Right lung (tissue), 5 donors: Measurements from ENCODE around the gene WTAP. TPM values are rescaled to one million over a fixed set of nuclear protein-coding genes. Genes with fewer than 3 reads are reported as not detected.
A peak's percentile ranks its signal among the peaks of the same experiment; 100 is the strongest.
"Not testable (repeated sequence)": the region's sequence is repeated elsewhere in the genome, so short reads cannot be mapped to it uniquely, and the experiment has no call there.

Source experiments
- DNase-seq, 2 donors: peaks; one replicate each; pipeline ENCODE4 v3.0.0-alpha.2; 2013
- polyA plus RNA-seq, 5 donors: library from polyadenylated mRNA; unstranded; fragments of 120-200 nt; gene quantifications; one replicate each; pipeline versions ENCODE4 v1.2.1 to v1.2.3, GENCODE V29; 2013; ENCODE audit warnings: inconsistent platforms in 1 of 5, low replicate concordance in 1 of 5; ENCODE audit not compliant: insufficient read length in 5 of 5, insufficient read depth in 1 of 5

WTAP gene
- polyA plus RNA-seq, 5 donors = 106 to 145 (median 125) TPM

GRCh38 chr6:159692303-159693127, 34.8 kb upstream of the WTAP start:
- peak; percentile 45 to 51 for DNase-seq

DNA sequence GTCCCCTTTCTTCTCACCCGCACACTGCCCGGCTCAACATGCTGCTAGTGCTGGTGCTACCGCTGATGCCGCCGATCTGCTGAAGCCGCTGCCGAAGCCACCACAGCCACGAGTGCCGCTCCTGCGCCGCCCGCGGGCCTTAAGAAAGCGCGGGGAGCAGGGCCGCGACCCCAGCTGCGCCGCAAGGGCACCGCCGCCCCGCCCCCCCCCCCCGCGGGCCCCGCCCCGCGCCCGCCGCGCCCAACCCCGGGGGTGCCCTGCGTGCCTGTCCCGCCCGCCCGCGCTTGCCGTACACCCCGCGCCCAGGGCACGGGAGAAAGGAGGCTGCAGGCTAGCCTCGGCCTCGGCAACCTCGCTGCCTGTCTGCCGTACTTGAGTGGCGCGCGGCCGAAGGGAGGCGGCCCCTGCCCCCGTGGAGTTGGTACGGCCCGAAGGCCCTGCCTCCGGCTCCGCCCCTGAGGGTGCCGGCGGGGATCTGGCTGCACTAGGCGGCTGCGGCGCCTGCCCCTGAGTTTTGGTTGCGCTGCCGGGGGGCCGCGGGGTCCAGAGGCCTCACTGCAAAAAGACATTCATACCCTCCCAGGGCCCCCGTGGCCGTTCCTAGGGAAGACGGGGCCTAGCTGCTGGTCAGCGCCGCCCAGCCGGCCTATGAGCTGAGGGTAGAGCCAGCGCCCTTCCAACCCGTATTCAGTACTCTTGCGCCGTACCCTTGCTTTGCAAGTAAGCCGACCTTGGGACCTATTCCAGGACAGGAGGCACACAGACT, 34.0 kb upstream of the WTAP start, which contains the start of gene SOD2:
Gene SOD2, minus strand, starts transcription at position 114 of the 766 bp plus-strand sequence. Its CDS starts 74 bp downstream, at position 40.
- peak; percentile 83 to 89 for DNase-seq

GRCh38 chr6:159693894-159694545, 33.3 kb upstream of the WTAP start:
- no peak for DNase-seq

- DNase-seq = no peak
These were observed 31.3 kb upstream of the WTAP start for GRCh38 chr6:159695984-159696383.

DNA sequence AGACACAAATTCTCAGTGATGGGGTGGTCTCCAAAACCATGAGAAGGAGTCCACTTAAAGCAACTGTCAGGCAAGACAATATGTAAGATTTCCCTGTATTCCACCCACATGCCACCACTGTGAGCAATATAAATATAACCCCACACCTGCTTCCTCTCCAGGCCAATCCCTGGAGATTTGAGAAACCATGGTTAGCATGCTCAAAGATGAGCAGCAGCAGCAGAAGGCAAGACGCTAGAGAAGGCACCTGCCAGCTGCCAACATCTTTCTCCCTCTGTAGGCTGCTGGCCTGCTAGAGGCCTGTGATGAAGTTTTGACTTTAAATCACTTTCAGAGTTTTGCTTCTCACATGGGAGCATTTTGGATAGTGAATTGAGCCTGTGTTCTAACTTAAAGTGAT, 26.3 kb upstream of the WTAP start:
- no peak for DNase-seq

DNA sequence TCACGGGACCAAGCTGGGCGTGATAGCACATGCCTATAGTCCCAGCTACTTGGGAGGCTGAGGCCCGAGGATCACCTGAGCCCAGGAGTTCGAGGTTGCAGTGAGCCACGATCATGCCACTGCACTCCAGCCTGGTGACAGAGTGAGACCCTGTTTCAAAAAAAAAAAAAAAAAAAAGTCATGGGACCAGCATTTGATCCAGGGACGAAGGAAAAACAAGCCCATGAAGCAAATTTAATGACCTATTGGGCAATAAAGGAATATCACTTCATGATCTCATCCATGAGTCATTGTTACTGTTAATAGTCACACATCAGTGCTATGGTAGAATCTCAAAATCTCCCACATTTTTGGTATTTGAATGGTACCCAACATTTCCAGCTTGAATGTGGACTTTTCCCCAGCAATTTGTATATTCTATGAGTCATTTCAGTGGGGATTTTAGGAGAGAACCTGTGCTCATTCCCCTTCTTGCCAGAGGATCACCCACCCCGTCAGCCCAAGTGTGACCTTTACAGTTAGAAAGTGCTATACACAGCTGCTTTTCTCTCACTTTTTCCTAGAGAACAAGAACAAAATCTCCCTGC, 25.8 kb upstream of the WTAP start:
- DNase-seq = no peak

- DNase-seq = not testable (repeated sequence)
These were observed 16.7 kb upstream of the WTAP start for GRCh38 chr6:159710603-159711002.

GRCh38 chr6:159712389-159712788, 14.9 kb upstream of the WTAP start:
- DNase-seq = not testable (repeated sequence)

DNA sequence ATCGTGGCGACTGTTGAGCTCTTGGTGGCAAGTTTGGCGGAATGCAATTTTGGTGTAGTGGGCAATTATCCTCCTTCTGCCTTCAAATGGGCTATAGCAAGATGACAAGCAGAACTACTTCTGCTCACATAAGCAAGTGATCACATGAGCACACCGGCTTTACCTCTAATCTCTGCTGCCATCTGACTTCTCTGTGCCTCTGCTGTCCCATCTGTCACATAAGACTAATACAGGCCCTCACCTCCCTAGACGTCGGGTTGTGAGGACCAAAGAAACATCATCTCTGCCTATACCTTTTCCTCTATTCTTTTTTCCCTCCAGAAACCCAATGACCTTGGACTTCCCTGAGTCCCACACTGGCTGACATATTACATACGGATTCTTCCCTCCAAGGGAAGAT, 13.3 kb upstream of the WTAP start:
- no peak for DNase-seq

DNA sequence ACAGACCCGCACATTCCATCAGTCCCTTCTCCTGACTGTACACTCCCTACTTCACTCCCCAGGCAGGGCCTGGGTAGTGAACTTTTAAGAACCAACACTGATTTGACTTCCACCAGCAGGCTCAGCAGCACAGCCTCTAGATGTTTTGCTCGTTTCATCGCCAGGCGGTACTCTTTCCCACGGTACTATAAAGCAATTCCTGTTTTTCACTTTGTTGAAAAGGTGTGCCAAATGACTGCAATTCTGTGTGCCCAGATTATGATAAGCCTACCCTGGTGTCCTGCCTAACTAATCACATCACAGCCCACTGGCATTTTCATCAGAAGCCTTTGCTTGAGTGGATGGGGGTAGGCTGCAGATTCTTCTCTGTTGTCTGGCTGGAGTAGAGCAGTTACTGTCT, 12.9 kb upstream of the WTAP start:
- no peak for DNase-seq

DNA sequence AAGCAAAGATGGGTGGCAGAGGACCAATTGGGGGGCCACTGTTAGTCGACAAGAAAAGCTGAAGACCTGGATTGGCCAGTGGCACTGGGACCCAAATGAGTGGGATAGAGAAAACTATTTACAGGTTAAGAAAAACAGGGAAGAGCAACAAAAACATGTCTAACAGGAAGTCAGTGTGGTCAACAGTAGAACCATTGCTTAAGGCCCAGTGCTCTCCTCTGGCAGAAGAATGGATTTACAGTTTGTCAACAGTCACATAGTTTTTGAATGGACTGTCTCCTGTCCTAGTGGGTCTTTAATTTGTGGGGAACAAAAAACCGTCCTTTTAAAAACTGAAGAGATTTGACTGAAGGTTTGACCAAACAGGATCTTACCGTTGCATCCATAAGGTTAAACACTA, 12.1 kb upstream of the WTAP start:
- DNase-seq = no peak

DNA sequence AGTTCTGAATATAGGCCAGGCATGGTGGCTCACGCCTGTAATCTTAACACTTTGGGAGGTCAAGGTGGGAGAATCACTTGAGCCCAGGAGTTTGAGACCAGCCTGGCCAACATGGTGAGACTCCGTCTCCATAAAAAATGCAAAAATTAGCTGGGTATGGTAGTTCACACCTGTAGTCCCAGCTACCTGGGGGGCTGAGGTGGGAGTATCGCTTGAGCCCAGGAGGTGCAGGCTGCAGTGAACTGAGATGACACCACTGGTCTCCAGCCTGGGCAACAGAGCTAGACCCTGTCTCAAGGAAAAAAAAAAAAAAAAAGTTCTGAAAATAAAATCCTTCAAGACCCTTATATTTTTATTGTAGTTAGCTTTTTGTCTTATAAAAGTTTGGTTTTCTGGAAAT, 11.7 kb upstream of the WTAP start:
- no peak for DNase-seq

DNA sequence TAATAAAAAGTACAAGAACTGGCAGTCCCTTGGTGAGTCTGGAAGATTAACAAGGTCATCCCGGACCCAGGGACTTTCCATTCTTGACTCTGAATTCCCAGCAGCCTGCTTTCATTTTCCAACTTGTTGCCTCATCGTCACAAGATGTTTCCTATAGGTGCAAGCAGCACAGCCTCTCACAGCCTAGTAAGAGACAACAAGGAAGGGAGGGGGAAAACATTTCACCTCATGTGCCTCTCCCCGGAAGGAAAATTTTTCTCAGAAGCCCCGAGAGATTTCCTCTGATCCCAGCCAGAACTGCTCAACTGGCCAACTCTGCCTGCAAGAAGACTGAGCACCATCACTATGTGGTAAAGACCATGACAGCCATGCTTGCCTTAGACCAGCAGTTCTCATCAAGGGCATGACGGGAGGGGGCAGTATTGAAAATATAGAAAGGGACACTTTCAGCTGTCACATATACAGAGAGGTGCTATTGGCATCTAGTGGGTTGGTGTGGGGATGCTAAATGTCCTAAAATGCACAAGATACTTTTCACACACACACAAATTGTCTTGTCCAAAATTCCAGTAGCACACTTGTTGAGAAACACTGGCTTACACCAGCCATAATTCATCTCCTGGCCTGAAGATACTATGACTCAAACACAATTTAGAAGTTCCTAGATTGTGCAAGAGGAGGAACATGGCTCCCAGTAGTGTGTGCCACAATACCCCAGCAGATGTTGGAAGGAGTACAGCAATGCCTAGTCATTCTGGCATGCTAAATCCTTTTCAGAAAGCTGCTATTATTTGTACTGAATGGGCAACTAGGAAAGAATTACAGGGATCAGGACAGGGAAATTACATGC, 10.8 kb upstream of the WTAP start:
- DNase-seq = no peak

DNA sequence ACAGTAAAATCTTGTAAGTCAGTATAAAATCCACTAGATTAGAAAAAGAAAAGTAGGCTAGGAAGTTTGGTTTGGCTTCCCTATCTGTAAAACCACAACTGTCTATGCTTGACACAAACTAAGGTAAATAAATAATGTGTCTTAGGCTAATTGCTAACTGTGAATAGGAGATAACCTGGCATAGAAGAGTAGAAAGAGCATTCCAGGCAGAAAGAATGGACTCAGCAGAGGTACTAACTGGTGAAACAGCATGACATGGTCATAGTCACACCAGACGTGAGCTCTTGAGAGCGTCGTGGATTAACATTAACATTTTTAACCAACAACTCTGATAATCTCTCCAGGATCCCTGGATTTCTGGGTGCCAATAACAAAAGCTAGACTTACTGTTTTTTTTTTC, 8.7 kb upstream of the WTAP start:
- DNase-seq = no peak

GRCh38 chr6:159719287-159719686, 8.0 kb upstream of the WTAP start:
- DNase-seq = no peak

- no peak for DNase-seq
These were observed 6.6 kb upstream of the WTAP start for GRCh38 chr6:159720708-159721107.

GRCh38 chr6:159721981-159722380, 5.3 kb upstream of the WTAP start:
- not testable (repeated sequence) for DNase-seq

GRCh38 chr6:159722655-159723054, 4.7 kb upstream of the WTAP start:
- DNase-seq = no peak

DNA sequence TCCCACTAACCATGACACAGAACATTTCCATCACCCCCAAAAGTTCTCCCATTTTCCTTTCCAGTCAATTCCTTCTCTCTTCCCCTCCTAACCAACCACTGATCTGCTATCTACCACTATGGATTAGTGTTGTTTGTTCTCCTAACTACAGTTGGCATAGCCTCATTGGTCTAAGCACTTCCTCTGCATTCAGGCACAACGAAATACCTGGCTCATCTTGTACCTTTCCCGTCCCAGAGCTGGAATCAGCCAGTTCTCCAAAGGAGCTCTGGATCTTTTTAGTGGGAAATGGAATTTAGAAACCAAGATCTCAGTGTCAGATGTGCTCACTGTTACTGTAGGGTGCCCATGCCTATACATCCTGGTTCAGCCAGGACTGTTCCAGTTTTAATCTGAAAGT, 4.0 kb upstream of the WTAP start:
- no peak for DNase-seq

GRCh38 chr6:159724778-159725177, 2.5 kb upstream of the WTAP start:
- DNase-seq = no peak

- not testable (repeated sequence) for DNase-seq
These were observed 2.1 kb upstream of the WTAP start for GRCh38 chr6:159725208-159725607.
